ENCODE results near the gene OOSP4B.
"Not testable (repeated sequence)": the region's sequence is repeated elsewhere in the genome, so short reads cannot be mapped to it uniquely, and the experiment has no call there.

OOSP4B gene

DNA sequence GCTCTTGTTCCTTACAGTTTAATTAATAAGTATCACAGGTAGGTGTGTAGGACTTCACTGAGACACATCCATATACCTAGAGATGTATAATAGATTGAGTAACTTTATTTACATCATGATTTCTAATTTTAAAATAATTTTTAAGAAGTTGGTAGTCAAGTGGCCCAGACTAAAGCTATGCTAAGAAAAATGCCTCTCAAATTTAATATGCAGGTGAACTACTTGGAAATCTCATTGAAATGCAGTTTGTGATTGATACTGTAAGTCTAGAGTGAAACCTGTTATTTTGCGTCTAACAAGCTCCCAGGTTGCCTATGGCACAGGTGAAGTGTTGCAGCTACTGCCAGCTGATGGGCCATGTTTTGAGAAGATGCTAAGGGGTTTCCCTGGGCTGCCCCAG lies at the start of gene OOSP4B:
TSS of gene OOSP4B (plus strand) at position 301 of the 400 bp plus-strand sequence.
- DNase-seq (ENCODE audit: low read depth) = no peak

DNA sequence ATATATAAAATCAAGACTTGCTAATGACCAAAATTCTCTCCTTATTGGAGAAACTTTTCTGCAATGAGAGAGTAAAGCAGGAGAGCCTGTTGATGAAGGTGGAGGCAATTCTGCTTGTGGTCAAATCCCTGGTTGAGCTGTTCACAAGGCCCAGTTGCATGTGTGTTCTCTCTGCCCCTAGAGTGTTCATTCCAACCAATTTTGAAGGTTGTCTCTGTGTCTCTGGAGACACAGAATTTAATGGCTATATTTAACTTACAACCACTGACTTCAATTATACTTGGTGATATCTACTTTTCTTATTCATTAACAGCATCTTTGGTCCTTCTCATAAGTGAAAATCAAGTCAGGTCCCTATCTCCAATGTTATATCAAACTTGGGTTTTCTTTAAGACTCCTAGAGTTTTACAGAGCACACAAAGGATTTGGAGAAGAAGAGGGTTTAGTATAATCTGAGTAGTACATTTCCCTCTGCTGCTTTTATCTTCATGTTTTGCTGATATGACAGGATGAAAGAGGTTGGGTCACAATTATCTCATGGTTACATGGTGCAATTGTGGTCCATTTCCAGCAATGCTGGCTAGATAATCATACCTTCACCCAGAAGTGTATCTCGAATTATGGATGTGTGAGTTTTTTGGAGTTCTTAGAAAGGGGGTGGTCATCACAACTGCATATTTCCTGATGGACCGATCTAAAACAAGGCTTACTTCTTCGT lies 49.1 kb upstream of the OOSP4B start:
- no peak for DNase-seq (ENCODE audit: low read depth)

DNA sequence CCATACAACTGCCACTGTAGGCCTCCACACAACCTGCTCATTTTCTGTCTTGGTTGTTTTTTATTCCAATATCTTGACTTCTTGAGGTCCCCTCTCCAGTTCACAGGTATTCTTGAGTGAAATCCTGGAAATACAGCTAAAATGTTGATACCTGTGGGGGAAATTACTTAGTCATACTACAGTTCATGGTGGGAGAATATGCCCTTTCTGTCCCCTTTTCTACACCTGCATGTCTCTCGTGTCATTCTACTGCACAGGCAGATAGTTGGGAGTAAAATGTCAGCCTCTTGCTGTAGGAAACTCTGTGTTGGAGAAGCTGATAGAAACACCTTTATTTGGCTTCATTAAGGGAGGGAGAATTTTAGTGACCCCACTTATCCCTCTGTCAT lies 48.6 kb upstream of the OOSP4B start:
- DNase-seq (ENCODE audit: low read depth) = no peak

DNA sequence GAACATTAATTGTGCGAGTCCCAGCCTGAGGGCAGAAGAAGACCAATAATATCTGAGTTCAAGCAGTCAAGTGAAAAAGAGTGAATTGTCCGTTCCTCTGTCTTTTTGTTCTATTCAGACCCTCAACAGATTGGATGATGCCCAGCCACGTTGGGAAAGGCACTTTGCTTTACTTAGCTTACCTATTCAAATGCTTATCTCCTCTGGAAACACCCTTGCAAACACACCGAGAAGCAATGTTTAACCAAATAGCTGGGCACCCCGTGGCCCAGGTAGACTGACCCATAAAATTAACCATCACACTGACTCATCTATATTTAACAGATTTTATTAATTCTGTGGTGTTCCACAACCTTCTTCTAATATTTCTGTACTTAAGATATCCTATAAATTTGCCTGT lies 43.9 kb upstream of the OOSP4B start:
- DNase-seq (ENCODE audit: low read depth) = no peak

DNA sequence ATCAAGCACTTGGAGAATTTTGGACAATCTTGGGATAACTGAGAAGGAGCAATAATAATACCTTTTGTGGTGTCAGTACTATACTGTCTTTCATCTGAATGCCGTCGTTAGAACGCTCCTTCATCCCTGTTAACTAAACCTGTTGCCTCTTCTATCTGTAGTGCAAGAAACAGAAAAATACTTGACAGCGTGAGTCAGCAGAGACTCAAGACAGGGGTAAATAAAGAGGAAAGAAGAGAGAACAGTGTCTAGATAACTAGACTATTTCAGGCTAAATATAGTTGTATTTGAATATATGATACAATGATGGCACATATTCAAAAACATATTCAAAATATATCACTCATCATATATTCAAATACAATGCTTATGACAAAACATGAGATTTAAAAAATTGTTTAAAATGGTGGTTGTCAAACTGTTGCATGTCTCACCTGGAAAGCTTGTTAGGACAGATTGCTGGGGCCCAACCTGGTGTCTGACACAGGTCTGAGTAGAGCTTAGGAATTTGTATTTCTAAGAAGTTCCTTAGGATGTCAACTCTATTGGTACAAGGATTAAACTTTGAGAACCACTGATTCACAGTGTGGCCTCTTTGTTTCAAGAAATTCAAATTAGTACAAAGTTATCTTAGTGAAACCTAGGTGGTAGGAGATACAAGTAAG lies 35.7 kb upstream of the OOSP4B start:
- no peak for DNase-seq (ENCODE audit: low read depth)

DNA sequence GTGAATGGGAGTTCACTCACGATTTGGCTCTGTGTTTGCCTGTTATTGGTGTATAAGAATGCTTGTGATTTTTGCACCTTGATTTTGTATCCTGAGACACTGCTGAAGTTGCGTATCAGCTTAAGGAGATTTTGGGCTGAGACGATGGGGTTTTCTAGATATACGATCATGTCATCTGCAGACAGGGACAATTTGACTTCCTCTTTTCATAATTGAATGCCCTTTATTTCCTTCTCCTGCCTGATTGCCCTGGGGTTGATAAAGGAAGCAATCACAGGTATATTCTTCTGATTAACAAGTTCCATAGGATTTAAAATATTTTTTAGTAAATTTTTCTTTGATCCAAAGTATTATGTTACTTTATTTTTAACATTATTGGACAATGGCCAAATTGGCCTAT lies 34.9 kb upstream of the OOSP4B start:
- not testable (repeated sequence) for DNase-seq (ENCODE audit: low read depth)

DNA sequence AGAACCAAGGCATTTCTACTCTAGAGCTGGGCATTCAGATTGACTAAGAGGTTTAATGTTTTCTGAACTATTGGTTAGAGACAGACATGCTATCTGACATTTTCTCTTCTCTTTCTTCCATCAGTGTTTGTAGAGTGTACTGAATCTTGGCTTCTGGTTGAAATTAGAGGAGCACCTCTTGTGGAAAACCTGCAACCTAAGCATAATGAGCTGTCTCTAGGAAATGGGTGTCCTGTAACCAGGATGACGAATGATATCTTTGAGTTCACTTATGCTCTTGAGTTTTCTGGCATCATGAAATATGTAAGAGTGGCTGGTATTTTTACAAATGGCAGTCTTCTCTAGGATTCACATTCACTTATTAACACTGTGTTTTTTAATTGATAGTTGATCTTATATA lies 33.8 kb upstream of the OOSP4B start:
- DNase-seq (ENCODE audit: low read depth) = no peak

DNA sequence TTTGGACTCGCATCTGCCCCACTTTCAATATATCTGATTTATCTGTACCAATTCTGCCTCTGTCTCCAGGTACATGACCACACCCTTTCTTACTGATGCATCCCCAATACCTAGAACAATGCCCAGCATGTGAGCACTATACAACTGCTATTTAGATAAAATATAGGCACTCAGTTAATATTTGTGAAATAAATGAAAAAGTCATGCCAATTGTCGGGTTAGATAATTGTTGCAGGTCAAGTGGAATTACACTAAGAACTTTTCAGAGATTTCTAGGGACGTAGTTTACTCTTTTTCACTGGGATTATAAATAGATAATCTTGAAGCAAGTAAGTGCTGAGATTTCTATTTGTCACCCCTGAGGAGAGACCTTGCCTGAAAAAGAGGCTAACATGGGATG lies 32.6 kb upstream of the OOSP4B start:
- DNase-seq (ENCODE audit: low read depth) = no peak

DNA sequence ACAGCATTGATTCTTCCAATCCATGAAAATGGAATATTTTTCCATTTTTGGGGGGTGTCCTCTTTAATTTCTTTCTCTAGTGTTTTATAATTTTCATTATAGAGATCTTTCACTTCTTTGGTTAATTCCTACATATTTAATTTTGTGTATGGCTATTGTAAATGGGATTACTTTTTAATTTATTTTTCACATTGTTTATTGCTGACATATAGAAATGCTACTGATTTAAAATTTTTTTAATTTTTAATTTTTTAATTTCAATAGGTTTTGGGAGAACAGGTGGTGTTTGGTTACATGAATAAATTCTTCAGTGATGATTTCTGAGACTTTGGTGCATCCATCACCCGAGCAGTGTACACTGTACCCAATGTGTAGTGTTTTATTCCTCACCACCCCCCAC lies 26.6 kb upstream of the OOSP4B start:
- DNase-seq (ENCODE audit: low read depth) = no peak

DNA sequence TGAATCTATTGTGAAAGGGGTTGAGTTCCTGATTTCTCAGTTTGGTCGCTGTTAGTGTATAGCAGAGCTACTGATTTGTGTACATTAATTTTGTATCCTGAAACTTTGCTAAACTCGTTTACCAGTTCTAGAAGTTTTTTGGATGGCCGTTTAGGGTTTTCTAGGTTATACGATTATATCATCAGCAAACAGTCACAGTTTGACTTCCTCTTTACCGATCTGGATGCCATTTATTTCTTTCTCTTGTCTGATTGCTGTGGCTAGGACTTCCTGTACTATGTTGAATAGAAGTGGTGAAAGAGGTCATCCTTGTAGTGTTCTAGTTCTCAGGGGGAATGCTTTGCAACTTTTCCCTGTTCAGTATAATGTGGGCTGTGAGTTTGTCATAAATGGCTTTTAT lies 24.6 kb upstream of the OOSP4B start:
- DNase-seq (ENCODE audit: low read depth) = no peak

DNA sequence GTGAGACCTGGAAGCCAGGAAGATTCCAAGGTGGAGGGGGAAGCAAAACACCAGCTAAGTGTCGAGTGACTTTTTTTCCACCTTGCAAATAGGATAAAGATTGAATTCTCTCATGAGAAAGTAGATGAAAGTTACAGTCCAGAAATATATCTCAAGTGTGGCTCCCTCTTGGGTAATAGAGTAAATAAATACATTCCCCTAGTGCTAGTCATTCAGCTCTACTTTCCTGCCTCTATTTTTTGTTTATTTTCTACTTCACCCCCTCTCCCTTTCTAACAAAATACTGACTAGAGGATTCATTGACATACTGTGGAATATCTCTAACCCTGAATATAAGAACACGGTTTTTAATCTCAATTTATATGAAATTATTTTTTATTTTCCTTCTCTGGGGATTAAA lies 19.2 kb upstream of the OOSP4B start:
- DNase-seq (ENCODE audit: low read depth) = no peak

DNA sequence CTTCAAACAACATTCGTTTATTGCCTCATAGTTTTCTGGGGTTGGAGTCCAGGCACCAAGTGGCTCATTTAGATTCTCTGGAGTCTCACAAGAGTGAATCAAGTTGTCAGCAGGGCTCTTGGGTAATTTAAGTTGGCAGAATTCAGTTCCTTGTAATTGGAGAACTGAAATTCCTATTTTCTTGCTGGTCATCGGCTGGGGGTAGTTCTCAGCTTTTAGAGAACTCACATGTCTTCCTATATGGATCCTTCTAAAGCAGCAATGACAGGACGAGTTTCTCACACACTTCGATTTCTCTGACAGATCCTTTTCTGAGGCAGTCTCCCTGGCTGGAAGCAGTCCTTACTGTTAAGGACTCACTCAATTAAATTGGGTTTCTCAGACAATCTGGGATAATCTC lies 17.3 kb upstream of the OOSP4B start:
- no peak for DNase-seq (ENCODE audit: low read depth)

DNA sequence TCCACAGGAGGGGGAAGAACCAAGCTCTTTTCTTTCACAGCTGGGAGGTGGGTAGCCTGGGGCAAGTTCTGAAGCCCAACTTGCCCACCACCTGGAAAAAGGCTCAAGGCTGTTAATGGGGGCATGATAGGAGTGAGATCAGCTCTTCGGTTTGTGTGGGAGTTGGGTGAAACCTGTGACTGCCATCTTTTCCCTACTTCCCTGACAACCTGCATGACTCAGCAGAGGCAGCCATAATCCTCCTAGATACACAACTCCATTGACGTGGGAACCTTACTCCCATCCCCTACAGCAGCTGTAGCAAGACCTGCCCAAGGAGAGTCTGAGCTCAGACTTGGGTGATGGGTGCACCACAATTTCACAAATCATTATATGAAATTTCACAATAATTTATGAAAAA lies 13.3 kb upstream of the OOSP4B start:
- no peak for DNase-seq (ENCODE audit: low read depth)

DNA sequence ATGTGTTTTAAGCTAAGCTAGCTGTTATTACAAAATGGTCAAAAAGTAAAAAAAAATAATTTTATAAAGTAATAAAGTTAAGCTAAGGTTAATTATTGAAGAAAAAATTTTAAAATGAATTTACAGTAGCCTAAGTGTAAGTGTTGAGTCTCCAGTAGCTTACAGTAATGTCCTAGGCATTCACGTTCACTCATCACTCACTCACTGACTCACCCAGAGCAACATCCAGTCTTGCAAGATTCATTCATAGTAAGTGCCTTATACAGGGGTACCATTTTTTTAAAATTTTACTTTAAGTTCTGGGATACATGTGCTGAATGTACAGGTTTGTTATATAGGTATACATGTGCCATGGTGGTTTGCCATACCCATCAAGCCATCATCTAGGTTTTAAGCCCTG lies 11.6 kb upstream of the OOSP4B start:
- no peak for DNase-seq (ENCODE audit: low read depth)

DNA sequence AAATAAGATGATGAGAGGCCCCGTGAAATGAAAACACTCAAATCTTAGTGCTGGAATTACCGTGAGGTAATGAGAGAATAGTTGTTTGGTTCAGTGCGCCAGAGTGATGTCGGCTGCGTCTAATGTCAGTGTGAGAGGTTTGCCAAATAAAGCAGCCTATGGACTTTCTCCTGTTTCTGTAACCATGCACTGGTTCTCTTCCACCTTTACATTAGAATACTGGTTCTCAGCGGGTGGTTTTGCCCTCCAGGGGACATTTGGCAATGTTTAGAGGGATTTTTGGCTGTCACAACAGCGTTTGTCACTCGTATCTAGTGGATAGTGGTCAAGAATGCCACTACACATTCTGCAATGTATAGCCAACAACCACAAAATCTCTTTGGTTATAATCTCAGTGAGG lies 1.1 kb downstream of the OOSP4B start:
- DNase-seq (ENCODE audit: low read depth) = no peak

DNA sequence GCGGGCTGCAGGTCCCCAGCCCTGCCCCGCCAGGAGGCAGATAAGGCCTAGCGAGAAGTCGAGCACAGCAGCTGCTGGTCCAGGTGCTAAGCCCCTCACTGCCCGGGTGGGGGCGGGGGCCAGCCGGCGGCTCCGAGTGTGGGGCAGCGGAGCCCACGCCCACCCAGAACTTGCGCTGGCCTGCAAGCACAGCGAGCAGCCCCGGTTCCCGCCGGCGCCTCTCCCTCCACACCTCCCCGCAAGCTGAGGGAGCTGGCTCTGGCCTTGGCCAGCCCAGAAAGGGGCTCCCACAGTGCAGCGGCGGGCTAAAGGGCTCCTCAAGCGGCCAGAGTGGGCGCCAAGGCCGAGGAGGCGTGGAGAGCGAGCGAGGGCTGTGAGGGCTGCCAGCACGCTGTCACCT lies 3.4 kb downstream of the OOSP4B start:
- DNase-seq (ENCODE audit: low read depth) = not testable (repeated sequence)

DNA sequence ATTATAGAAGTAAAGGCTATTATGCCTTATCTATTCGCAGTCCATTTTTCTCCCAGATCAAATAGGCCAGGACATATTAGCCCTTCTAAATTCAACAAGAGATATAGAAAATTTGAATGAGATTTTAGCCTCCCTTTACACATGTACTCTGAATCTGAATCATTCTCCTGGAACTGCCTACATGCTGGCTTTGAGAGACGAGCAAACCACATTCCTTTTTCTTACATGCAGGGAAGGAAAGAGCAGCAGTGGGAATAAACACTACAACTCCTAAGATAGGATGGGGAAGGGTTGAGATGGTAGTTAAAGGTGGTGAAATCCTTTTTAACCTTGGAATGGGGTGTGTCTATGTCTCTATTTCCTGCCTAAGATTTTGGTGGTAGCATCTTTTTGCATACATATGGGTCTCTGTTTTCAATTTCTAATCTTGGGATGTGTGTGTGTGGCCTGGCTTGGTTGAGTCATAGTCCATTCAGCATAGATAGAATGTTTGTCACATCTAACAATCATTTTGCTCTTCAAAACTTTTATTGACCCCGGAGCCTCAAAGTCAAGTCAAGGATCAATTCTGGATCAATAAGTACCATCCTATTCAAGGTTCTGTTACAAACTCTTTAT lies 12.1 kb downstream of the OOSP4B start:
- DNase-seq (ENCODE audit: low read depth) = no peak

DNA sequence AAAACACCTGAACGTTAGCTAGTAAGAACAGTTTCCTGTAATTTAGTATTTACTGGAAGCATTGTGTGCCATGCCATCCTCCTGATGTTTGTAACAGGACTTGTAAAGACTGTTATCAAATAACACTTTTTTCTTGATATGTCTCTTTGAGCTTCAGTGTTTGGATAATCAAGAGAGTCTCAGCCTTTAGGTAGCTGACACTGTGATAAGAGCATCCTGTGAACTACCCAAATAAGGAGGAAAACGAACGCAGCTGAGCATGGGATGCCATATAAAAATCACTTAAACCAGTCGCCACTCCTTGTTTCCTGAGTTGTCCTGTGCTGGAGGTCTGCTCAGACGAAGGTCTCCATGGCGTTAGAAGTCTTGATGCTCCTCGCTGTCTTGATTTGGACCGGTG lies 23.1 kb downstream of the OOSP4B start, which contains the start of gene OOSP2:
TSS of gene OOSP2 (plus strand) at position 301 of the 400 bp plus-strand sequence. CDS start at position 352, 51 bp downstream.
- DNase-seq (ENCODE audit: low read depth) = no peak

DNA sequence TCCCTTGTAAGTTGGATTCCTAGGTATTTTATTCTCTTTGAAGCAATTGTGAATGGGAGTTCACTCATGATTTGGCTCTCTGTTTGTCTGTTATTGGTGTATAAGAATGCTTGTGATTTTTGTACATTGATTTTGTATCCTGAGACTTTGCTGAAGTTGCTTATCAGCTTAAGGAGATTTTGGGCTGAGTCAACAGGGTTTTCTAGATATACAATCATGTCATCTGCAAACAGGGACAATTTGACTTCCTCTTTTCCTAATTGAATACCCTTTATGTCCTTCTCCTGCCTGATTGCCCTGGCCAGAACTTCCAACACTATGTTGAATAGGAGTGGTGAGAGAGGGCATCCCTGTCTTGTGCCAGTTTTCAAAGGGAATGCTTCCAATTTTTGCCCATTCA lies 33.4 kb downstream of the OOSP4B start:
- not testable (repeated sequence) for DNase-seq (ENCODE audit: low read depth)

DNA sequence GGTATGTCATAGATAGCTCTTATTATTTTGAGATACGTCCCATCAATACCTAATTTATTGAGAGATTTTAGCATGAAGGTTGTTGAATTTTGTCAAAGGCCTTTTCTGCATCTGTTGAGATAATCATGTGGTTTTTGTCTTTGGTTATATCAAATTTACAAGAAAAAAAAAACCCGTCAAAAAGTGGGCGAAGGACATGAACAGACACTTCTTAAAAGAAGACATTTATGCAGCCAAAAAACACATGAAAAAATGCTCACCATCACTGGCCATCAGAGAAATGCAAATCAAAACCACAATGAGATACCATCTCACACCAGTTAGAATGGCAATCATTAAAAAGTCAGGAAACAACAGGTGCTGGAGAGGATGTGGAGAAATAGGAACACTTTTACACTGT lies 33.9 kb downstream of the OOSP4B start:
- not testable (repeated sequence) for DNase-seq (ENCODE audit: low read depth)

DNA sequence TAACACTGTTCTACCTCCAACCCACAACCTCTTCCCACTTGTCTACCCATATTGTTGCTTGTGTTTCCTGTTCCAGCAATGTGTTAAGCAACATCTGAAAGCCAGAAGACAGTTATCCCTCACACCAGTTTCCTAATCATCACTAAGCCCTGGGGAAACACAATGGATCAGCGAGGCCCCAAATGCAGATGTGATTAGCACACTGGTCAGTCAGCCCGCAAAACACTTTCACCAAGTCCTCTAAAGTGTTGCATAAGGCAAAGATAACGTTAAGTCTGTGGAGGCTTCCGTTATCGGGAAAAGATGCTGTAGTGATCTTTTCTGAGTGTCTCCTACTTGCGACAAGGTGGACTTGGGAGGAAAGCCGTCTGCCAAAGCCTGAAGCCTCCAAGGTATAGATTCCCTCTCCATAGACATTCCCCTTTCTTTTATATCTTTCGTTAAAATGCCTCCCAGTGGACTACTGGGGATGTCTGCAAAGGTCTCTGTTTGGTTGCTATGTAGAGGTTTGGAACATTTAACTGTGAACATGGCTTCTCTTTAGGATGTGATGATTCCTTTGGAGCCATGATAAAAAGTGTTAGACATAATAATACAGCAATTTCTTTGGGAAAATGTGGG lies 39.5 kb downstream of the OOSP4B start, which contains the start of gene MS4A3:
TSS of gene MS4A3 (plus strand) at position 317 of the 621 bp plus-strand sequence. CDS start 4,496 bp downstream, outside the sequence.
- DNase-seq (ENCODE audit: low read depth) = no peak

DNA sequence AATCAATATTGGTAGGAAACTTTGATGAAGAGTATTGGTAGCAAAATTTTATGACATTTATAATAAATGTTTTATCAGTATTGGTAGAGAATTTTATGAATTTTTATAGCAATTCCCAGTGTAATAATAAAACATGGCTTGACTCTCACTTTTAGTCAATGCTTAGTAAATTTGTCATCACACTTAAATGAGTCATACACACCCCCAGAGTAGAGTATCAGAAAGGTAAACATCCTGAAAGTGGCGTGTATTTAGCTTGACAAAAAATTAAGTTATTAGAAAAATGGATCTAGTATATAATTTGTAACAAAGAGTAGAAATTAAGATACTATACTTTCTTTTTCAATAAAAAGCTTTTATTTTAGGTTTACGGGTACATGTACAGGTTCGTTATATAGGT lies 42.1 kb downstream of the OOSP4B start:
- DNase-seq (ENCODE audit: low read depth) = no peak
